CD4-positive, CD25-positive, alpha-beta regulatory T cell (primary cell): ENCODE results near the gene NUTM2B. TPM values are rescaled to one million over a fixed set of nuclear protein-coding genes. Genes with fewer than 3 reads are reported as not detected.
A peak's percentile ranks its signal among the peaks of the same experiment; 100 is the strongest.
"Not testable (repeated sequence)": the region's sequence is repeated elsewhere in the genome, so short reads cannot be mapped to it uniquely, and the experiment has no call there.

Experiments
- ATAC-seq, 2 donors: fragments of 150-1000 bp; cut with Tn5 transposase; one replicate each; pipeline ENCODE4 v1.10.0; 2021; ENCODE audit warnings: low read depth in 2 of 2, moderate number of reproducible peaks in 2 of 2, moderate library complexity in 1 of 2
- DNase-seq, 3 donors: peaks; one replicate each; pipeline versions ENCODE4 v3.0.0 to v3.0.0-alpha.2; 2012 to 2022; ENCODE audit warnings: mixed read lengths in 1 of 3
- H3K27ac ChIP-seq: one replicate; pipeline ENCODE4 v1.7.0; 2013; ENCODE audit warnings: mild to moderate bottlenecking, low read length; ENCODE audit not compliant: insufficient read depth, poor library complexity, severe bottlenecking
- H3K27me3 ChIP-seq: one replicate; pipeline ENCODE4 v1.7.0; 2013; ENCODE audit warnings: low read length; ENCODE audit not compliant: control insufficient read depth, insufficient read depth
- H3K36me3 ChIP-seq: one replicate; pipeline ENCODE4 v1.7.0; 2013; ENCODE audit warnings: mild to moderate bottlenecking, low read length, moderate library complexity; ENCODE audit not compliant: control insufficient read depth, insufficient read depth
- H3K4me1 ChIP-seq: 2 replicates; pipeline ENCODE4 v1.7.0; 2013; ENCODE audit warnings: mild to moderate bottlenecking, low read length; ENCODE audit not compliant: insufficient read depth, control insufficient read depth, poor library complexity, severe bottlenecking
- H3K4me3 ChIP-seq: one replicate; pipeline ENCODE4 v1.7.0; 2013; ENCODE audit warnings: low read depth, mild to moderate bottlenecking, low read length, moderate library complexity
- H3K9me3 ChIP-seq, 2 experiments: 1 replicate in 1 of 2; 2 replicates in 1 of 2; pipeline ENCODE4 v1.7.0; 2013; ENCODE audit warnings: low read length in 2 of 2, mild to moderate bottlenecking in 1 of 2, moderate library complexity in 1 of 2; ENCODE audit not compliant: control insufficient read depth in 2 of 2
- H3K27ac Mint-ChIP-seq, 3 donors: one replicate each; pipeline ENCODE4 v1.8.0; 2020 to 2022; ENCODE audit warnings: mild to moderate bottlenecking in 3 of 3, mixed read lengths in 3 of 3, moderate library complexity in 2 of 3
- H3K27me3 Mint-ChIP-seq: one replicate; pipeline ENCODE4 v1.8.0; 2022; ENCODE audit warnings: mild to moderate bottlenecking, mixed read lengths
- H3K36me3 Mint-ChIP-seq: one replicate; pipeline ENCODE4 v1.8.0; 2020; ENCODE audit warnings: mixed read lengths
- H3K4me1 Mint-ChIP-seq, 4 donors: one replicate each; pipeline ENCODE4 v1.8.0; 2020 to 2022; ENCODE audit warnings: mixed read lengths in 4 of 4, mild to moderate bottlenecking in 1 of 4
- H3K4me3 Mint-ChIP-seq, 4 donors: one replicate each; pipeline ENCODE4 v1.8.0; 2020 to 2022; ENCODE audit warnings: mild to moderate bottlenecking in 4 of 4, mixed read lengths in 4 of 4, moderate library complexity in 3 of 4
- H3K9me3 Mint-ChIP-seq, 7 donors: one replicate each; pipeline ENCODE4 v1.8.0; 2020 to 2022; ENCODE audit warnings: mixed read lengths in 7 of 7, mild to moderate bottlenecking in 3 of 7, moderate library complexity in 2 of 7
- polyA plus RNA-seq, 4 donors: library from polyadenylated mRNA; unstranded; fragments of 300-500 nt; fragmentation: Illumina TruSeq; gene quantifications; one replicate each; pipeline ENCODE4 v1.2.3, GENCODE V29; 2021
- total RNA-seq: library from RNA; stranded (reverse); gene quantifications from one replicate; pipeline ENCODE4 v1.2.3, GENCODE V29; 2022

The NUTM2B gene
- total and polyA plus RNA-seq, 5 donors from 2014 or later, result 0.05 to 2.4 (median 0.11) TPM; not detected in 1

- H3K27me3 ChIP-seq, H3K4me3 ChIP-seq, H3K4me1 Mint-ChIP-seq, H3K27ac ChIP-seq, H3K36me3 ChIP-seq, H3K27me3 Mint-ChIP-seq, H3K9me3 ChIP-seq, H3K4me3 Mint-ChIP-seq, H3K4me1 ChIP-seq, H3K9me3 Mint-ChIP-seq: not testable (repeated sequence)
- ATAC-seq (peak; percentile 71 to 87), DNase-seq (peak; percentile 5 to 71 (median 32))
- H3K27ac Mint-ChIP-seq, result peak overlapping the region in 1 of 3 donors; percentile 38
- H3K36me3 Mint-ChIP-seq, result peaks cover 12% of the 10 kb centered on the region
Measured at GRCh38 chr10:79685044-79685685, 17.9 kb upstream of the NUTM2B start.

- not testable (repeated sequence) for ATAC-seq, H3K4me3 Mint-ChIP-seq, H3K36me3 ChIP-seq, H3K27ac Mint-ChIP-seq, H3K27ac ChIP-seq, H3K27me3 ChIP-seq, H3K9me3 ChIP-seq, H3K4me1 ChIP-seq, H3K27me3 Mint-ChIP-seq, H3K9me3 Mint-ChIP-seq, H3K4me3 ChIP-seq, DNase-seq, H3K4me1 Mint-ChIP-seq
- H3K36me3 Mint-ChIP-seq, result peaks cover 12% of the 10 kb centered on the region
Measured at GRCh38 chr10:79686595-79686994, 16.4 kb upstream of the NUTM2B start.

GRCh38 chr10:79687406-79688150 lies 15.4 kb upstream of the NUTM2B start:
- H3K27ac Mint-ChIP-seq, ATAC-seq, H3K9me3 ChIP-seq, H3K9me3 Mint-ChIP-seq, H3K36me3 ChIP-seq, H3K27ac ChIP-seq, DNase-seq, H3K4me3 ChIP-seq, H3K27me3 ChIP-seq, H3K4me1 ChIP-seq, H3K4me1 Mint-ChIP-seq, H3K27me3 Mint-ChIP-seq, H3K4me3 Mint-ChIP-seq: not testable (repeated sequence)
- H3K36me3 Mint-ChIP-seq, result peaks cover 12% of the 10 kb centered on the region

- not testable (repeated sequence) for H3K4me1 Mint-ChIP-seq, H3K4me3 ChIP-seq, H3K27ac Mint-ChIP-seq, H3K4me1 ChIP-seq, H3K27me3 Mint-ChIP-seq, H3K9me3 Mint-ChIP-seq, H3K27ac ChIP-seq, ATAC-seq, H3K36me3 ChIP-seq, DNase-seq, H3K27me3 ChIP-seq, H3K4me3 Mint-ChIP-seq, H3K9me3 ChIP-seq
- H3K36me3 Mint-ChIP-seq, result peaks cover 12% of the 10 kb centered on the region
Measured at GRCh38 chr10:79688798-79689197, 14.2 kb upstream of the NUTM2B start.

- H3K36me3 Mint-ChIP-seq, H3K27ac Mint-ChIP-seq, DNase-seq, H3K27ac ChIP-seq, ATAC-seq, H3K27me3 ChIP-seq, H3K4me3 Mint-ChIP-seq, H3K27me3 Mint-ChIP-seq, H3K9me3 ChIP-seq, H3K4me3 ChIP-seq, H3K36me3 ChIP-seq, H3K4me1 ChIP-seq, H3K9me3 Mint-ChIP-seq: not testable (repeated sequence)
- H3K4me1 Mint-ChIP-seq, result peaks cover 0 to 14% (median 7%) of the 10 kb centered on the region in 4 donors
Measured at GRCh38 chr10:79696596-79696995, 6.4 kb upstream of the NUTM2B start.

GRCh38 chr10:79697141-79697540 lies 5.9 kb upstream of the NUTM2B start:
- H3K4me3 ChIP-seq, H3K9me3 ChIP-seq, H3K9me3 Mint-ChIP-seq, ATAC-seq, H3K27ac ChIP-seq, H3K4me1 ChIP-seq, H3K4me3 Mint-ChIP-seq, H3K36me3 ChIP-seq, H3K27ac Mint-ChIP-seq, H3K36me3 Mint-ChIP-seq, H3K27me3 Mint-ChIP-seq, DNase-seq, H3K27me3 ChIP-seq: not testable (repeated sequence)
- H3K4me1 Mint-ChIP-seq, result peaks cover 0 to 14% (median 7%) of the 10 kb centered on the region in 4 donors

GRCh38 chr10:79700381-79700944 lies 2.6 kb upstream of the NUTM2B start:
- H3K27me3 ChIP-seq, H3K4me3 Mint-ChIP-seq, DNase-seq, H3K27me3 Mint-ChIP-seq, H3K27ac ChIP-seq, H3K36me3 ChIP-seq, ATAC-seq, H3K4me3 ChIP-seq, H3K9me3 Mint-ChIP-seq, H3K4me1 ChIP-seq, H3K9me3 ChIP-seq, H3K4me1 Mint-ChIP-seq, H3K27ac Mint-ChIP-seq, H3K36me3 Mint-ChIP-seq: not testable (repeated sequence)

GRCh38 chr10:79707017-79707416 lies 4.0 kb downstream of the NUTM2B start:
- H3K36me3 ChIP-seq, DNase-seq, H3K4me1 Mint-ChIP-seq, H3K4me3 Mint-ChIP-seq, H3K4me1 ChIP-seq, H3K27me3 ChIP-seq, H3K4me3 ChIP-seq, H3K27ac ChIP-seq, H3K9me3 Mint-ChIP-seq, H3K27ac Mint-ChIP-seq, H3K27me3 Mint-ChIP-seq, H3K36me3 Mint-ChIP-seq, ATAC-seq, H3K9me3 ChIP-seq: not testable (repeated sequence)
